HCT116 (cell line): ENCODE measurements around the gene GALNT17.

ENCODE experiments used
- CEBPB ChIP-seq: IDR thresholded peaks from 2 replicates; pipeline ENCODE4 v1.6.1; 2012; ENCODE audit warnings: low read depth
- POLR2AphosphoS5 ChIP-seq: IDR thresholded peaks from 2 replicates; pipeline ENCODE4 v1.6.1; 2011; ENCODE audit warnings: mild to moderate bottlenecking, low read depth, low read length, moderate library complexity
- RAD21 ChIP-seq: IDR thresholded peaks from 2 replicates; pipeline ENCODE4 v1.6.1; 2012; ENCODE audit warnings: low read depth, mild to moderate bottlenecking
- TF ChIP-seq, protein P1 (sequence below), 3 experiments: fragments of 200-600 bp in 1 of 3; sonication (generic) in 1 of 3; IDR thresholded peaks in 2 of 3; conservative IDR thresholded peaks in 1 of 3; 2 replicates each; pipeline ENCODE4 v1.5.1; 2012 to 2017; ENCODE audit warnings: low read depth in 2 of 3, low read length in 2 of 3, antibody characterized with exemption in 1 of 3, borderline replicate concordance in 1 of 3, control low read depth in 1 of 3, mild to moderate bottlenecking in 1 of 3, mixed read lengths in 1 of 3, mixed run types in 1 of 3, moderate library complexity in 1 of 3; ENCODE audit not compliant: insufficient read depth in 1 of 3

DNA sequence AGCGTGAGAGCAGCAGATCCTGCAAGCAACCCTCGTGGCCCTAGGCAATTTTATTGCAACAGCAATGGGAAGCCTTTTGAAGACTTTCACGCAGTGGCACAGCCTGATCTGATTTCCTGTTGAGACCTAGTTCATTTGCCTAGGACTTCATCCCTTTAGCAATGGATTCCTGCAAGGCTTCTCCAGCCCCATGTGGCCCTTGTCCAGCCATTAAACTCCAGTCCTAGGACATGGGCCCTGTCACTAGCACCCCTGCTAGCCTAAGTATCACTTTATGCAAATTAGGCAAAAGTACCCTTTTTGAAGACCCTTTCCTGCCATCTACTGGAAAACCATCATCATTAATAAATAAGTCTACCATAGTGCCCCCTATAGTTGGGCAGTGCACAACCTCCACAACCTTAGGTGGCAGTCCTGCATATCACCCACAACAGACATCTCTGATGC lies 379.4 kb downstream of the GALNT17 start:
- TF ChIP-seq CEBPB = no peak
- no peak for TF ChIP-seq POLR2AphosphoS5
- no peak for TF ChIP-seq RAD21
- TF ChIP-seq, protein P1, sequence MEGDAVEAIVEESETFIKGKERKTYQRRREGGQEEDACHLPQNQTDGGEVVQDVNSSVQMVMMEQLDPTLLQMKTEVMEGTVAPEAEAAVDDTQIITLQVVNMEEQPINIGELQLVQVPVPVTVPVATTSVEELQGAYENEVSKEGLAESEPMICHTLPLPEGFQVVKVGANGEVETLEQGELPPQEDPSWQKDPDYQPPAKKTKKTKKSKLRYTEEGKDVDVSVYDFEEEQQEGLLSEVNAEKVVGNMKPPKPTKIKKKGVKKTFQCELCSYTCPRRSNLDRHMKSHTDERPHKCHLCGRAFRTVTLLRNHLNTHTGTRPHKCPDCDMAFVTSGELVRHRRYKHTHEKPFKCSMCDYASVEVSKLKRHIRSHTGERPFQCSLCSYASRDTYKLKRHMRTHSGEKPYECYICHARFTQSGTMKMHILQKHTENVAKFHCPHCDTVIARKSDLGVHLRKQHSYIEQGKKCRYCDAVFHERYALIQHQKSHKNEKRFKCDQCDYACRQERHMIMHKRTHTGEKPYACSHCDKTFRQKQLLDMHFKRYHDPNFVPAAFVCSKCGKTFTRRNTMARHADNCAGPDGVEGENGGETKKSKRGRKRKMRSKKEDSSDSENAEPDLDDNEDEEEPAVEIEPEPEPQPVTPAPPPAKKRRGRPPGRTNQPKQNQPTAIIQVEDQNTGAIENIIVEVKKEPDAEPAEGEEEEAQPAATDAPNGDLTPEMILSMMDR (IDR thresholded peaks at IDR 0.05 in 2 of 3, conservative IDR thresholded peaks at IDR 0.05 in 1 of 3; ENCODE audit: borderline replicate concordance in 1 of 3, insufficient read depth in 1 of 3, low read depth in 2 of 3, low read length in 2 of 3) = no peak
